HCT116 (cell line): ENCODE data around the gene DLG2. TPM values are rescaled to one million over a fixed set of nuclear protein-coding genes. Genes with fewer than 3 reads are reported as not detected.

ENCODE experiments used
- ATAC-seq: fragments of 200-7000 bp; cut with Tn5 transposase; 2 replicates; pipeline ENCODE4 v1.9.1; 2020; ENCODE audit warnings: mild to moderate bottlenecking, moderate library complexity
- BruUV-seq: library from RNA; stranded (reverse); fragments of 400-500 nt; replicated peaks from 2 replicates; lab custom pipeline; 2021; lab: Mats Ljungman, UMichigan
- CTCF ChIA-PET: fragments of 300-600 bp; sonication (Branson Sonifier 250); formaldehyde crosslinking; loops from one replicate; lab custom pipeline; 2021; ENCODE audit warnings: antibody characterized with exemption; lab: Charles Lee
- POLR2A ChIA-PET: fragments of 300-600, 350-600 bp; sonication (Branson Sonifier 250); formaldehyde crosslinking; loops from one replicate; lab custom pipeline; 2021; ENCODE audit warnings: antibody characterized with exemption; lab: Charles Lee
- RAD21 ChIA-PET, 2 experiments: fragments of 300-600 bp; sonication (Branson Sonifier 250); formaldehyde crosslinking; loops; one replicate each; lab custom pipeline; 2023; ENCODE audit warnings: low total read pairs in 2 of 2; ENCODE audit not compliant: uncharacterized antibody in 2 of 2, unreplicated experiment in 2 of 2, low non-redundant PET in 1 of 2; lab: Charles Lee
- DNase-seq: peaks from one replicate; pipeline ENCODE4 v3.0.0-alpha.2; 2010; ENCODE audit warnings: low read depth, low spot score
- H2AFZ ChIP-seq: fragments of 200-600 bp; shearing (Covaris generic), sonication (generic); 2 replicates; pipeline ENCODE4 v1.6.1; 2017; ENCODE audit warnings: low read depth, mixed run types, mixed read lengths, antibody characterized with exemption, low read length; ENCODE audit not compliant: poor library complexity, severe bottlenecking
- H3K27ac ChIP-seq: 2 replicates; pipeline ENCODE4 v1.5.1; 2012; ENCODE audit warnings: low read depth, low read length
- H3K27me3 ChIP-seq: fragments of 200-600 bp; sonication (generic); 2 replicates; pipeline ENCODE4 v1.6.1; 2016; ENCODE audit warnings: mixed run types, low read length, mixed read lengths; ENCODE audit not compliant: insufficient read depth
- H3K36me3 ChIP-seq, 2 experiments: fragments of 200-500 bp in 1 of 2; fragments of 200-600 bp in 1 of 2; sonication (Bioruptor generic) in 1 of 2; sonication (generic) in 1 of 2; 2 replicates each; pipeline versions ENCODE4 v1.5.1 to v1.6.1; 2014 to 2016; ENCODE audit warnings: low read length in 2 of 2, inconsistent platforms in 1 of 2, mixed read lengths in 1 of 2, mixed run types in 1 of 2; ENCODE audit not compliant: insufficient read depth in 2 of 2, control insufficient read depth in 1 of 2
- H3K4me1 ChIP-seq, 2 experiments: fragments of 200-600 bp in 1 of 2; sonication (generic) in 1 of 2; 2 replicates each; pipeline versions ENCODE4 v1.5.1 to v1.6.1; 2012 to 2017; ENCODE audit warnings: low read length in 2 of 2, inconsistent platforms in 1 of 2, mild to moderate bottlenecking in 1 of 2, mixed read lengths in 1 of 2, mixed run types in 1 of 2, moderate library complexity in 1 of 2; ENCODE audit not compliant: insufficient read depth in 2 of 2, control insufficient read depth in 1 of 2
- H3K4me2 ChIP-seq: fragments of 200-600 bp; sonication (generic); 2 replicates; pipeline ENCODE4 v1.6.1; 2017; ENCODE audit warnings: mixed run types, low read length, mixed read lengths
- H3K4me3 ChIP-seq, 2 experiments: fragments of 200-600 bp in 1 of 2; sonication (generic) in 1 of 2; replicated peaks in 1 of 2; 2 replicates each; pipeline ENCODE4 v1.5.1; 2011 to 2016; ENCODE audit warnings: low read length in 2 of 2, control low read depth in 1 of 2, low read depth in 1 of 2, mild to moderate bottlenecking in 1 of 2, mixed read lengths in 1 of 2, mixed run types in 1 of 2
- H3K79me2 ChIP-seq: fragments of 200-600 bp; sonication (generic); 2 replicates; pipeline ENCODE4 v1.6.1; 2017; ENCODE audit warnings: mild to moderate bottlenecking, mixed run types, low read length, moderate library complexity, mixed read lengths; ENCODE audit not compliant: insufficient read depth
- H3K9ac ChIP-seq: fragments of 200-600 bp; sonication (generic); 2 replicates; pipeline ENCODE4 v1.6.1; 2016; ENCODE audit warnings: low read length, mixed read lengths
- H3K9me2 ChIP-seq: fragments of 200-600 bp; sonication (generic), shearing (Covaris generic); 2 replicates; pipeline ENCODE4 v1.6.1; 2017; ENCODE audit warnings: mixed run types, mild to moderate bottlenecking, moderate library complexity; ENCODE audit not compliant: insufficient read depth
- H3K9me3 ChIP-seq, 2 experiments: fragments of 200-500 bp in 1 of 2; fragments of 200-600 bp in 1 of 2; sonication (Bioruptor generic) in 1 of 2; sonication (generic) in 1 of 2; 2 replicates each; pipeline ENCODE4 v1.6.1; 2014 to 2017; ENCODE audit warnings: low read length in 2 of 2, mixed read lengths in 2 of 2, inconsistent platforms in 1 of 2, low read depth in 1 of 2, mild to moderate bottlenecking in 1 of 2, mixed run types in 1 of 2, moderate library complexity in 1 of 2; ENCODE audit not compliant: control insufficient read depth in 1 of 2, insufficient read depth in 1 of 2
- H4K20me1 ChIP-seq: fragments of 200-600 bp; sonication (generic), shearing (Covaris generic); 2 replicates; pipeline ENCODE4 v1.6.1; 2017; ENCODE audit warnings: mixed run types, mild to moderate bottlenecking, moderate library complexity; ENCODE audit not compliant: insufficient read depth
- CEBPB ChIP-seq: IDR thresholded peaks from 2 replicates; pipeline ENCODE4 v1.6.1; 2012; ENCODE audit warnings: low read depth
- JUND ChIP-seq: IDR thresholded peaks from 2 replicates; pipeline ENCODE4 v1.6.1; 2012
- POLR2A ChIP-seq: IDR thresholded peaks from 2 replicates; pipeline ENCODE4 v1.7.0; 2011; ENCODE audit warnings: borderline replicate concordance; ENCODE audit not compliant: insufficient read depth, insufficient read length; ENCODE audit errors: extremely low read depth
- POLR2AphosphoS5 ChIP-seq: IDR thresholded peaks from 2 replicates; pipeline ENCODE4 v1.6.1; 2011; ENCODE audit warnings: mild to moderate bottlenecking, low read depth, low read length, moderate library complexity
- RAD21 ChIP-seq: IDR thresholded peaks from 2 replicates; pipeline ENCODE4 v1.6.1; 2012; ENCODE audit warnings: low read depth, mild to moderate bottlenecking
- SRF ChIP-seq: IDR thresholded peaks from 2 replicates; pipeline ENCODE4 v1.6.1; 2012; ENCODE audit warnings: low read depth
- YY1 ChIP-seq: IDR thresholded peaks from 2 replicates; pipeline ENCODE4 v1.6.1; 2011; ENCODE audit warnings: low read length, low read depth, moderate library complexity, mild to moderate bottlenecking; ENCODE audit not compliant: insufficient replicate concordance; ENCODE audit errors: extremely low read depth
- ZNF274 ChIP-seq: fragments of 200-500 bp; sonication (Bioruptor generic); IDR thresholded peaks from 2 replicates; pipeline ENCODE4 v1.6.1; 2014; ENCODE audit warnings: mild to moderate bottlenecking, low read depth, low read length, inconsistent platforms
- intact Hi-C: fragments of 100-400 bp; cut with micrococcal nuclease; formaldehyde crosslinking; loops from 2 replicates; pipeline ENCODE4 v1.10.0; 2022
- total RNA-seq: library from RNA; stranded (reverse); gene quantifications from one replicate; pipeline ENCODE4 v1.2.1, GENCODE V29; 2021; ENCODE audit not compliant: unreplicated experiment
- TF ChIP-seq, protein P1 (sequence below): IDR thresholded peaks from 2 replicates; pipeline ENCODE4 v1.6.1; 2012
- TF ChIP-seq, protein P2 (sequence below): IDR thresholded peaks from 2 replicates; pipeline ENCODE4 v1.6.1; 2011; ENCODE audit warnings: mild to moderate bottlenecking, low read length, moderate library complexity; ENCODE audit not compliant: insufficient replicate concordance; ENCODE audit errors: extremely low read depth
- TF ChIP-seq, protein P3 (sequence below), 3 experiments: fragments of 200-600 bp in 1 of 3; sonication (generic) in 1 of 3; IDR thresholded peaks in 2 of 3; conservative IDR thresholded peaks in 1 of 3; 2 replicates each; pipeline ENCODE4 v1.5.1; 2012 to 2017; ENCODE audit warnings: low read depth in 2 of 3, low read length in 2 of 3, antibody characterized with exemption in 1 of 3, borderline replicate concordance in 1 of 3, control low read depth in 1 of 3, mild to moderate bottlenecking in 1 of 3, mixed read lengths in 1 of 3, mixed run types in 1 of 3, moderate library complexity in 1 of 3; ENCODE audit not compliant: insufficient read depth in 1 of 3
- TF ChIP-seq, protein P4 (sequence below): IDR thresholded peaks from 2 replicates; pipeline ENCODE4 v1.6.1; 2012; ENCODE audit warnings: low read depth
- TF ChIP-seq, protein P5 (sequence below): IDR thresholded peaks from 2 replicates; pipeline ENCODE4 v1.6.1; 2012

Gene DLG2
- total RNA-seq, 1 experiment from 2014 or later, result 2.4 TPM

DNA sequence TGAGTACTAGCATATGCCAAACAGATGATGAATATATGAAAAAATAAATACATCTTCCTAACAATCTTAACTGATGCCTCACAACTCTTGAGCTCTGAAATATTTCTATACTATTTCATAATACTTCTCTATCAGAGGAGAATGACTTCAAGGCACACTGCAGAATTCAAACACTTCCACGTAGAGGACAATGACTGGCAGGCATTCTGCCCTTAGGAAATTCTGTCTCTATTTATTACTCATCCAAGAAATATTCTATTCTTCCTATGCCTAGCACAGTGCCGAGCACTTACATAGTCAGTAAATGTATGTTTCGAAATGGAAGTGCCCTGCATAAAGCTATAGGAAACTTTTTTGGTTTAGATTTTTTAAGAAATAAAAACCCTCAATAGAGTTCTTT is 809.1 kb downstream of the DLG2 start:
- no TSS peak for BruUV-seq
- no peak overlapping the region for H3K27ac ChIP-seq
- H3K4me3 ChIP-seq, result no peak overlapping the region
- no peaks in the 10 kb centered on the region for H3K79me2 ChIP-seq
- no peaks in the 10 kb centered on the region for H3K36me3 ChIP-seq
- no peak for DNase-seq
- POLR2A ChIA-PET, result no interaction called here
- CTCF ChIA-PET, result no interaction called here
- H3K9me2 ChIP-seq, result no peaks in the 10 kb centered on the region
- no peak overlapping the region for H3K4me2 ChIP-seq
- RAD21 ChIA-PET, result no interaction called here
- H3K27me3 ChIP-seq, result peaks cover 6% of the 10 kb centered on the region; the same call in 1 of the 2 replicates
- no peaks in the 10 kb centered on the region for H3K9me3 ChIP-seq
- intact Hi-C loops, result no loop called here
- ATAC-seq, result no peak
- H4K20me1 ChIP-seq, result no peaks in the 10 kb centered on the region; the same call in 1 of the 2 replicates
- H2AFZ ChIP-seq, result no peak overlapping the region
- H3K4me1 ChIP-seq, result no peaks in the 10 kb centered on the region
- no peak overlapping the region for H3K9ac ChIP-seq
- TF ChIP-seq, protein P1, sequence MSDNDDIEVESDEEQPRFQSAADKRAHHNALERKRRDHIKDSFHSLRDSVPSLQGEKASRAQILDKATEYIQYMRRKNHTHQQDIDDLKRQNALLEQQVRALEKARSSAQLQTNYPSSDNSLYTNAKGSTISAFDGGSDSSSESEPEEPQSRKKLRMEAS, result no peak
- TF ChIP-seq JUND (no peak), SRF (no peak), YY1 (no peak), ZNF274 (no peak), CEBPB (no peak), RAD21 (no peak), POLR2AphosphoS5 (no peak), POLR2A (no peak)
- TF ChIP-seq, protein P2, sequence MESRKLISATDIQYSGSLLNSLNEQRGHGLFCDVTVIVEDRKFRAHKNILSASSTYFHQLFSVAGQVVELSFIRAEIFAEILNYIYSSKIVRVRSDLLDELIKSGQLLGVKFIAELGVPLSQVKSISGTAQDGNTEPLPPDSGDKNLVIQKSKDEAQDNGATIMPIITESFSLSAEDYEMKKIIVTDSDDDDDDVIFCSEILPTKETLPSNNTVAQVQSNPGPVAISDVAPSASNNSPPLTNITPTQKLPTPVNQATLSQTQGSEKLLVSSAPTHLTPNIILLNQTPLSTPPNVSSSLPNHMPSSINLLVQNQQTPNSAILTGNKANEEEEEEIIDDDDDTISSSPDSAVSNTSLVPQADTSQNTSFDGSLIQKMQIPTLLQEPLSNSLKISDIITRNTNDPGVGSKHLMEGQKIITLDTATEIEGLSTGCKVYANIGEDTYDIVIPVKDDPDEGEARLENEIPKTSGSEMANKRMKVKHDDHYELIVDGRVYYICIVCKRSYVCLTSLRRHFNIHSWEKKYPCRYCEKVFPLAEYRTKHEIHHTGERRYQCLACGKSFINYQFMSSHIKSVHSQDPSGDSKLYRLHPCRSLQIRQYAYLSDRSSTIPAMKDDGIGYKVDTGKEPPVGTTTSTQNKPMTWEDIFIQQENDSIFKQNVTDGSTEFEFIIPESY, result no peak
- TF ChIP-seq, protein P3, sequence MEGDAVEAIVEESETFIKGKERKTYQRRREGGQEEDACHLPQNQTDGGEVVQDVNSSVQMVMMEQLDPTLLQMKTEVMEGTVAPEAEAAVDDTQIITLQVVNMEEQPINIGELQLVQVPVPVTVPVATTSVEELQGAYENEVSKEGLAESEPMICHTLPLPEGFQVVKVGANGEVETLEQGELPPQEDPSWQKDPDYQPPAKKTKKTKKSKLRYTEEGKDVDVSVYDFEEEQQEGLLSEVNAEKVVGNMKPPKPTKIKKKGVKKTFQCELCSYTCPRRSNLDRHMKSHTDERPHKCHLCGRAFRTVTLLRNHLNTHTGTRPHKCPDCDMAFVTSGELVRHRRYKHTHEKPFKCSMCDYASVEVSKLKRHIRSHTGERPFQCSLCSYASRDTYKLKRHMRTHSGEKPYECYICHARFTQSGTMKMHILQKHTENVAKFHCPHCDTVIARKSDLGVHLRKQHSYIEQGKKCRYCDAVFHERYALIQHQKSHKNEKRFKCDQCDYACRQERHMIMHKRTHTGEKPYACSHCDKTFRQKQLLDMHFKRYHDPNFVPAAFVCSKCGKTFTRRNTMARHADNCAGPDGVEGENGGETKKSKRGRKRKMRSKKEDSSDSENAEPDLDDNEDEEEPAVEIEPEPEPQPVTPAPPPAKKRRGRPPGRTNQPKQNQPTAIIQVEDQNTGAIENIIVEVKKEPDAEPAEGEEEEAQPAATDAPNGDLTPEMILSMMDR (IDR thresholded peaks at IDR 0.05 in 2 of 3, conservative IDR thresholded peaks at IDR 0.05 in 1 of 3; ENCODE audit: borderline replicate concordance in 1 of 3, insufficient read depth in 1 of 3, low read depth in 2 of 3, low read length in 2 of 3), result no peak
- TF ChIP-seq, protein P4, sequence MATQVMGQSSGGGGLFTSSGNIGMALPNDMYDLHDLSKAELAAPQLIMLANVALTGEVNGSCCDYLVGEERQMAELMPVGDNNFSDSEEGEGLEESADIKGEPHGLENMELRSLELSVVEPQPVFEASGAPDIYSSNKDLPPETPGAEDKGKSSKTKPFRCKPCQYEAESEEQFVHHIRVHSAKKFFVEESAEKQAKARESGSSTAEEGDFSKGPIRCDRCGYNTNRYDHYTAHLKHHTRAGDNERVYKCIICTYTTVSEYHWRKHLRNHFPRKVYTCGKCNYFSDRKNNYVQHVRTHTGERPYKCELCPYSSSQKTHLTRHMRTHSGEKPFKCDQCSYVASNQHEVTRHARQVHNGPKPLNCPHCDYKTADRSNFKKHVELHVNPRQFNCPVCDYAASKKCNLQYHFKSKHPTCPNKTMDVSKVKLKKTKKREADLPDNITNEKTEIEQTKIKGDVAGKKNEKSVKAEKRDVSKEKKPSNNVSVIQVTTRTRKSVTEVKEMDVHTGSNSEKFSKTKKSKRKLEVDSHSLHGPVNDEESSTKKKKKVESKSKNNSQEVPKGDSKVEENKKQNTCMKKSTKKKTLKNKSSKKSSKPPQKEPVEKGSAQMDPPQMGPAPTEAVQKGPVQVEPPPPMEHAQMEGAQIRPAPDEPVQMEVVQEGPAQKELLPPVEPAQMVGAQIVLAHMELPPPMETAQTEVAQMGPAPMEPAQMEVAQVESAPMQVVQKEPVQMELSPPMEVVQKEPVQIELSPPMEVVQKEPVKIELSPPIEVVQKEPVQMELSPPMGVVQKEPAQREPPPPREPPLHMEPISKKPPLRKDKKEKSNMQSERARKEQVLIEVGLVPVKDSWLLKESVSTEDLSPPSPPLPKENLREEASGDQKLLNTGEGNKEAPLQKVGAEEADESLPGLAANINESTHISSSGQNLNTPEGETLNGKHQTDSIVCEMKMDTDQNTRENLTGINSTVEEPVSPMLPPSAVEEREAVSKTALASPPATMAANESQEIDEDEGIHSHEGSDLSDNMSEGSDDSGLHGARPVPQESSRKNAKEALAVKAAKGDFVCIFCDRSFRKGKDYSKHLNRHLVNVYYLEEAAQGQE, result no peak
- TF ChIP-seq, protein P5, sequence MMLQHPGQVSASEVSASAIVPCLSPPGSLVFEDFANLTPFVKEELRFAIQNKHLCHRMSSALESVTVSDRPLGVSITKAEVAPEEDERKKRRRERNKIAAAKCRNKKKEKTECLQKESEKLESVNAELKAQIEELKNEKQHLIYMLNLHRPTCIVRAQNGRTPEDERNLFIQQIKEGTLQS, result no peak
